CD4-positive, alpha-beta T cell (primary cell): ENCODE data around the gene SLC25A6. TPM values are rescaled to one million over a fixed set of nuclear protein-coding genes. Genes with fewer than 3 reads are reported as not detected.

Experiments used
- ATAC-seq: fragments of 200-7000 bp; cut with Tn5 transposase; one replicate; pipeline ENCODE4 v1.10.0; 2022; ENCODE audit warnings: mild to moderate bottlenecking; ENCODE audit not compliant: poor library complexity
- CTCF ChIA-PET: fragments of 350-600 bp; sonication (Branson Sonifier 250); formaldehyde crosslinking; loops from one replicate; lab custom pipeline; 2021; ENCODE audit warnings: antibody characterized with exemption, inconsistent platforms; lab: Charles Lee
- POLR2A ChIA-PET: fragments of 350-600 bp; sonication (Branson Sonifier 250); formaldehyde crosslinking; loops from one replicate; lab custom pipeline; 2021; ENCODE audit warnings: antibody characterized with exemption, inconsistent platforms; lab: Charles Lee
- DNase-seq, 14 experiments: peaks; one replicate each; pipeline ENCODE4 v3.0.0-alpha.2; 2013 to 2020; ENCODE audit warnings: mixed read lengths in 2 of 14
- H3K27ac ChIP-seq, 2 donors: one replicate each; pipeline versions ENCODE4 v1.5.1 to v1.7.0; 2013; ENCODE audit warnings: low read length in 2 of 2, low read depth in 1 of 2, mild to moderate bottlenecking in 1 of 2
- H3K27me3 ChIP-seq, 2 experiments: 1 replicate in 1 of 2; 2 replicates in 1 of 2; pipeline versions ENCODE4 v1.6.1 to v1.7.0; 2013; ENCODE audit warnings: low read length in 2 of 2, control low read depth in 1 of 2, mild to moderate bottlenecking in 1 of 2, moderate library complexity in 1 of 2; ENCODE audit not compliant: insufficient read depth in 2 of 2, control insufficient read depth in 1 of 2
- H3K36me3 ChIP-seq: one replicate; pipeline ENCODE4 v1.6.1; 2013; ENCODE audit warnings: low read length, control low read depth; ENCODE audit not compliant: insufficient read depth
- H3K4me1 ChIP-seq: one replicate; pipeline ENCODE4 v1.6.1; 2013; ENCODE audit warnings: low read length, control low read depth; ENCODE audit not compliant: insufficient read depth
- H3K4me3 ChIP-seq: one replicate; pipeline ENCODE4 v1.5.1; 2013; ENCODE audit warnings: mild to moderate bottlenecking, low read length, moderate library complexity
- H3K9me3 ChIP-seq, 2 experiments: 1 replicate in 1 of 2; 2 replicates in 1 of 2; pipeline versions ENCODE4 v1.6.1 to v1.7.0; 2013; ENCODE audit warnings: low read length in 2 of 2, mild to moderate bottlenecking in 2 of 2, control low read depth in 1 of 2, moderate library complexity in 1 of 2; ENCODE audit not compliant: control insufficient read depth in 1 of 2, insufficient read depth in 1 of 2
- H3K27ac Mint-ChIP-seq: one replicate; pipeline ENCODE4 v1.8.0; 2020; ENCODE audit warnings: mixed read lengths
- H3K27me3 Mint-ChIP-seq: one replicate; pipeline ENCODE4 v1.8.0; 2021; ENCODE audit warnings: mixed read lengths
- H3K36me3 Mint-ChIP-seq: one replicate; pipeline ENCODE4 v1.8.0; 2021; ENCODE audit warnings: low read depth, mixed read lengths
- H3K4me1 Mint-ChIP-seq: one replicate; pipeline ENCODE4 v1.8.0; 2021; ENCODE audit warnings: low read depth, mixed read lengths
- H3K4me3 Mint-ChIP-seq: one replicate; pipeline ENCODE4 v1.8.0; 2020; ENCODE audit warnings: mild to moderate bottlenecking, mixed read lengths
- H3K9me3 Mint-ChIP-seq: one replicate; pipeline ENCODE4 v1.8.0; 2020; ENCODE audit warnings: mixed read lengths
- intact Hi-C, 2 experiments: fragments of 100-400 bp; cut with DNase I in 1 of 2; cut with micrococcal nuclease in 1 of 2; formaldehyde crosslinking; loops; one replicate each; pipeline versions ENCODE4 v1.15.1 to v1.9.0; 2023 to 2025; cut with DNase I, micrococcal nuclease
- total RNA-seq, 174 experiments: library from RNA in 2 of 174; stranded (reverse) in 2 of 174; gene quantifications; one replicate each; pipeline ENCODE4 v1.2.3 and lab custom pipeline; 2021 to 2026
- TF ChIP-seq, protein P1 (sequence below): fragments of 200-600 bp; IDR thresholded peaks from one replicate; pipeline ENCODE4 v1.8.0; 2022; ENCODE audit warnings: antibody characterized with exemption, mild to moderate bottlenecking

Gene SLC25A6
- total RNA-seq, 2 experiments from 2014 or later = 338 to 340 TPM

DNA sequence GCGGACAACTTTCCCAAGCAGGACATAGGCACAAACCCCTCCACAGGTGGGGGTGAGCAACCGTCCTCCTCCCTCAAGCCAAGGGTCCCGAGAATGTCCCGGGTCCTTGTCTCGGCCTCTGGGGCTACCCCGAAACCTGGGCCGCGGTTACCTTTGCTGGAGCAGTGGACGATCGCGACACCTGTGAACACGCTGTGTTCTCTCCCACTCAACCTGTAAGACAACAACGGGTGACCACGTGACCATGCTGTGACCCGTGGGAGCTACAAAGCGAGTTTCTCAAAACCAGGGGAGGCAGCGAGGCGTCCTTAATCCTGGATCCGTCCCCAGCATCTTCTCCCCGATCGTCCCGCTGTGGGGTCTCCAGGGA, 42.9 kb upstream of the SLC25A6 start:
- no peaks in the 10 kb centered on the region for H3K9me3 Mint-ChIP-seq
- Histone ChIP-seq H3K4me1 (no peaks in the 10 kb centered on the region), H3K27me3 (no peaks in the 10 kb centered on the region), H3K4me3 (no peak overlapping the region), H3K9me3 (peaks cover 0 to 22% of the 10 kb centered on the region in 2 experiments), H3K36me3 (peaks cover 29% of the 10 kb centered on the region), H3K27ac (no peak overlapping the region)
- CTCF ChIA-PET = no interaction called here
- peaks cover 67% of the 10 kb centered on the region for H3K36me3 Mint-ChIP-seq
- H3K4me1 Mint-ChIP-seq = no peaks in the 10 kb centered on the region
- intact Hi-C loops = no loop called here
- ATAC-seq (no peak), DNase-seq (no peak)
- POLR2A ChIA-PET = no interaction called here
- H3K4me3 Mint-ChIP-seq = no peak overlapping the region
- H3K27me3 Mint-ChIP-seq = no peaks in the 10 kb centered on the region
- TF ChIP-seq, protein P1, sequence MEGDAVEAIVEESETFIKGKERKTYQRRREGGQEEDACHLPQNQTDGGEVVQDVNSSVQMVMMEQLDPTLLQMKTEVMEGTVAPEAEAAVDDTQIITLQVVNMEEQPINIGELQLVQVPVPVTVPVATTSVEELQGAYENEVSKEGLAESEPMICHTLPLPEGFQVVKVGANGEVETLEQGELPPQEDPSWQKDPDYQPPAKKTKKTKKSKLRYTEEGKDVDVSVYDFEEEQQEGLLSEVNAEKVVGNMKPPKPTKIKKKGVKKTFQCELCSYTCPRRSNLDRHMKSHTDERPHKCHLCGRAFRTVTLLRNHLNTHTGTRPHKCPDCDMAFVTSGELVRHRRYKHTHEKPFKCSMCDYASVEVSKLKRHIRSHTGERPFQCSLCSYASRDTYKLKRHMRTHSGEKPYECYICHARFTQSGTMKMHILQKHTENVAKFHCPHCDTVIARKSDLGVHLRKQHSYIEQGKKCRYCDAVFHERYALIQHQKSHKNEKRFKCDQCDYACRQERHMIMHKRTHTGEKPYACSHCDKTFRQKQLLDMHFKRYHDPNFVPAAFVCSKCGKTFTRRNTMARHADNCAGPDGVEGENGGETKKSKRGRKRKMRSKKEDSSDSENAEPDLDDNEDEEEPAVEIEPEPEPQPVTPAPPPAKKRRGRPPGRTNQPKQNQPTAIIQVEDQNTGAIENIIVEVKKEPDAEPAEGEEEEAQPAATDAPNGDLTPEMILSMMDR = no peak
- no peak overlapping the region for H3K27ac Mint-ChIP-seq

DNA sequence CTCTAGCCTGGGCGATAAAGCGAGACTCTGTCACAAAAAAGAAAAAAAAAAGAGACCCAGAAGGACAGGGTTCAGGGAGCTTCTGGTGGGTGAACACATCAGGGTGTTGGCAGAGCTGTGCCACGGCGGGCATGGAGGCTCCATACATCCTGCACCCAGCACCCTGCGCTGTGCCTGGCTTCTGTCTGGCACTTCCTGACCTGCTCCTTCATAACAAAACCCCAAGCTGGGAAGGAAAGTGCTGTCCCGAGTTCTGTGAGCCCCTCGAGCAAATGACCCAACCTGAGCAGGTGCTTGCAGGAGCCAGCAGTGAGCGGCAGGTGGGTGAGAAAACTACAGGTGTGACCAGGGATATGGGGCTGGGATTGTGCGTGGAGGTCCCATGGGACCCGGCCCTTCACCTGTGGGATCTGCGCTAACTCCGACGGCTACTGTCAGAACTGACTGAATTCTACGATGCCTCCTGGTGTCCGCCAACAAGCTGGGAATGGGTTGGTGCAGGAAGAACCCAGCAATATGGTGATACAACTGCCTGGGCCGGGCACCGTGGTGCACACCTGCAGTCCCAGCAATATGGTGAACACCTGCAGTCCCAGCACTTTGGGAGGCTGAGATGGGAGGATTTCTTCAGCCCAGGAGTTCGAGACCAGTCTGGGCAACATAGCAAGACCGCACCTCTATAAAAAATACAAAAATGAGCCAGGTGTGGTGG, 41.9 kb upstream of the SLC25A6 start:
- ATAC-seq = no peak
- no peak for DNase-seq
- peaks cover 62% of the 10 kb centered on the region for H3K36me3 Mint-ChIP-seq
- intact Hi-C loops = no loop called here
- TF ChIP-seq, protein P1 = no peak
- no peak overlapping the region for H3K27ac Mint-ChIP-seq
- H3K27me3 Mint-ChIP-seq = no peaks in the 10 kb centered on the region
- Histone ChIP-seq H3K4me3 (no peak overlapping the region), H3K4me1 (no peaks in the 10 kb centered on the region), H3K27ac (no peak overlapping the region), H3K27me3 (no peaks in the 10 kb centered on the region), H3K9me3 (peaks cover 0 to 11% of the 10 kb centered on the region in 2 experiments), H3K36me3 (peaks cover 24% of the 10 kb centered on the region)
- no peak overlapping the region for H3K4me3 Mint-ChIP-seq
- CTCF ChIA-PET = no interaction called here
- H3K4me1 Mint-ChIP-seq = no peaks in the 10 kb centered on the region
- H3K9me3 Mint-ChIP-seq = no peaks in the 10 kb centered on the region
- POLR2A ChIA-PET = no interaction called here

DNA sequence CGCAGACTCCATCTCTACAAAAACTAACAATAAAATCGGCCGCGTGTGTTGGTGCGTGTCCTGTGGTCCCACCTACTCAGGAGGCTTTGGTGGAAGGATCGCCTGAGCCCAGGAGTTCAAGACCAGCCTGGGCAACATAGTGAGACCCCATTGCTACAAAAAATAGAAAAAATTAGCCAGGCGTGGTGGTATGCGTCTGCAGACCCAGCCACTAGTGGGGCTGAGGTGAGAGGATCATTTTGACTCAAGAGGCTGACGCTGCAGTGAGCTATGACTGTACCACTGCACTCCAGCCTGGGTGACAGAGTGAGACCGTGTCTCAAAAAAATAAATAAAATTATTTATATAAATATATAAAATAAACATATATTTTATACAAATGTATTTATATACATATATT, 38.5 kb upstream of the SLC25A6 start:
- Mint-ChIP-seq H3K4me1 (no peaks in the 10 kb centered on the region), H3K36me3 (peaks cover 49% of the 10 kb centered on the region), H3K4me3 (no peak overlapping the region), H3K27ac (no peak overlapping the region), H3K27me3 (no peaks in the 10 kb centered on the region), H3K9me3 (no peaks in the 10 kb centered on the region)
- TF ChIP-seq, protein P1 = no peak
- Histone ChIP-seq H3K36me3 (peaks cover 24% of the 10 kb centered on the region), H3K27ac (no peak overlapping the region), H3K4me3 (no peak overlapping the region), H3K9me3 (no peaks in the 10 kb centered on the region), H3K4me1 (no peaks in the 10 kb centered on the region), H3K27me3 (no peaks in the 10 kb centered on the region)
- intact Hi-C loops = no loop called here
- CTCF ChIA-PET = no interaction called here
- no peak for ATAC-seq
- POLR2A ChIA-PET = no interaction called here
- no peak for DNase-seq
